Mesothelial cell of epicardium (in vitro differentiated cells): ENCODE measurements around the gene VENTX. TPM values are rescaled to one million over a fixed set of nuclear protein-coding genes. Genes with fewer than 3 reads are reported as not detected.

ENCODE experiments used
- DNase-seq, 2 experiments: peaks; one replicate each; pipeline ENCODE4 v3.0.0; 2021; ENCODE audit warnings: low spot score in 2 of 2; ENCODE audit not compliant: unreplicated experiment in 2 of 2
- H3K27ac Mint-ChIP-seq: 2 replicates; pipeline ENCODE4 v1.8.0; 2021; ENCODE audit warnings: mixed read lengths
- H3K27me3 Mint-ChIP-seq: 2 replicates; pipeline ENCODE4 v1.8.0; 2021; ENCODE audit warnings: low read depth, mixed read lengths
- H3K36me3 Mint-ChIP-seq: 2 replicates; pipeline ENCODE4 v1.8.0; 2021; ENCODE audit warnings: mixed read lengths
- H3K4me1 Mint-ChIP-seq: 2 replicates; pipeline ENCODE4 v1.8.0; 2021; ENCODE audit warnings: mixed read lengths
- H3K4me3 Mint-ChIP-seq: 2 replicates; pipeline ENCODE4 v1.8.0; 2021; ENCODE audit warnings: mild to moderate bottlenecking, moderate library complexity, mixed read lengths
- H3K9me3 Mint-ChIP-seq: 2 replicates; pipeline ENCODE4 v1.8.0; 2021; ENCODE audit warnings: mixed read lengths
- total RNA-seq: library from RNA; stranded (reverse); gene quantifications from 3 replicates; pipeline ENCODE4 v1.2.1, GENCODE V29; 2021
- TF ChIP-seq, protein P1 (sequence below): fragments of 200-600 bp; sonication (generic); IDR thresholded peaks from one replicate; pipeline ENCODE4 v1.5.0; 2021; ENCODE audit warnings: antibody characterized with exemption; ENCODE audit not compliant: unreplicated experiment

Gene VENTX
- total RNA-seq, 1 donor from 2014 or later, result 0.09 TPM

DNA sequence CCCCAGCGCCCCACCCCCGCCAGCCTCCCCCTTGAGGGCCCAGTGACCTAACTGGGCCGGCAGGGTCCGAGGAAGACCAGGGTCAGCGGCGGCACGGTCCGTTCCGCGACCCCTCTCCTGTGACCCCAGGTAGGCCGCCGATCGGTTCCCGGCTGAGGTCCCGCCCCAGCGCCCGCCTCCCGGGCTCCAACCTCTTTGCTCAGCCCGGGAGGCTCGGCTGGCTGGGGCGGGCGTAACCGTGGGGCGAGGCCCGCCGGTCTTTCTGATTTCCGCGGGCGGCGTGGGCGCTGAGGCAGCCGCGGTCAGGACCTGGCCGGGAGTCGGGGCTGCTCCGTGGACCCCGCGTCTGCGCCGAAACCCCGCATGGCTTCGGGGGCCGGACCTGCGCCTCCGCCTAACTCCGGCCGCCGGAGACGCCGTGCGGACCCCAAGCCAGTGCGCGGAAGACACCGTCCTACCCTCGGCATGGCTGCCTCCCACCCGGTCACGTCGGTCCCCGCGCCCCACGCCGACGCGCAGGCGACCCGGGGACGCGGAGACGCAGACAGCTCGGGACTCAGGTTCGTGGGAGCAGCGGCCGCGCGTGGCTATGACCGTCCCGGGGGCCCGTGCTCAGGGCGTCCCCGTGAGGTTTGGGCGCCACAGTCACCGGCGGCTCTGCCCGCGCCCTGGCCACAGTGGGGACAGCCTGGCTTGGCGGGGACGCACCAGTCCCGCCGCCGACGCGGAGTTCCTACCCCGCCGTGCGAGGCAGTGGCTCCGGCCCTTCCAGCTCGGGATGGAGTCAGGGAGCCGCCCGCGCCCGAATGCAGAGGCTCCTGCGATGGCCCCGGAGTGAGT is 1.0 kb upstream of the VENTX start:
- TF ChIP-seq, protein P1, sequence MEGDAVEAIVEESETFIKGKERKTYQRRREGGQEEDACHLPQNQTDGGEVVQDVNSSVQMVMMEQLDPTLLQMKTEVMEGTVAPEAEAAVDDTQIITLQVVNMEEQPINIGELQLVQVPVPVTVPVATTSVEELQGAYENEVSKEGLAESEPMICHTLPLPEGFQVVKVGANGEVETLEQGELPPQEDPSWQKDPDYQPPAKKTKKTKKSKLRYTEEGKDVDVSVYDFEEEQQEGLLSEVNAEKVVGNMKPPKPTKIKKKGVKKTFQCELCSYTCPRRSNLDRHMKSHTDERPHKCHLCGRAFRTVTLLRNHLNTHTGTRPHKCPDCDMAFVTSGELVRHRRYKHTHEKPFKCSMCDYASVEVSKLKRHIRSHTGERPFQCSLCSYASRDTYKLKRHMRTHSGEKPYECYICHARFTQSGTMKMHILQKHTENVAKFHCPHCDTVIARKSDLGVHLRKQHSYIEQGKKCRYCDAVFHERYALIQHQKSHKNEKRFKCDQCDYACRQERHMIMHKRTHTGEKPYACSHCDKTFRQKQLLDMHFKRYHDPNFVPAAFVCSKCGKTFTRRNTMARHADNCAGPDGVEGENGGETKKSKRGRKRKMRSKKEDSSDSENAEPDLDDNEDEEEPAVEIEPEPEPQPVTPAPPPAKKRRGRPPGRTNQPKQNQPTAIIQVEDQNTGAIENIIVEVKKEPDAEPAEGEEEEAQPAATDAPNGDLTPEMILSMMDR, result no peak
- H3K27me3 Mint-ChIP-seq, result peaks cover 86% of the 10 kb centered on the region
- H3K4me1 Mint-ChIP-seq, result peaks cover 5% of the 10 kb centered on the region
- no peaks in the 10 kb centered on the region for H3K9me3 Mint-ChIP-seq
- no peaks in the 10 kb centered on the region for H3K36me3 Mint-ChIP-seq
- no peak overlapping the region for H3K27ac Mint-ChIP-seq
- no peak for DNase-seq
- no peak overlapping the region for H3K4me3 Mint-ChIP-seq

- no peaks in the 10 kb centered on the region for H3K36me3 Mint-ChIP-seq
- no peak overlapping the region for H3K4me3 Mint-ChIP-seq
- H3K9me3 Mint-ChIP-seq, result no peaks in the 10 kb centered on the region
- peaks cover 85% of the 10 kb centered on the region for H3K27me3 Mint-ChIP-seq
- H3K27ac Mint-ChIP-seq, result no peak overlapping the region
- TF ChIP-seq, protein P1, result no peak
- peaks cover 5% of the 10 kb centered on the region for H3K4me1 Mint-ChIP-seq
- DNase-seq, result no peak
Measured at GRCh38 chr10:133237241-133237587, 441 bp upstream of the VENTX start.

GRCh38 chr10:133238466-133238804 is 780 bp downstream of the VENTX start:
- Mint-ChIP-seq H3K36me3 (no peaks in the 10 kb centered on the region), H3K4me3 (no peak overlapping the region), H3K27ac (no peak overlapping the region), H3K9me3 (no peaks in the 10 kb centered on the region), H3K27me3 (peaks cover 81% of the 10 kb centered on the region), H3K4me1 (peaks cover 5% of the 10 kb centered on the region)
- no peak for DNase-seq
- TF ChIP-seq, protein P1, result no peak

- Mint-ChIP-seq H3K4me1 (peaks cover 5% of the 10 kb centered on the region), H3K27ac (no peak overlapping the region), H3K27me3 (peaks cover 69% of the 10 kb centered on the region), H3K4me3 (no peak overlapping the region), H3K36me3 (no peaks in the 10 kb centered on the region), H3K9me3 (no peaks in the 10 kb centered on the region)
- no peak for DNase-seq
- TF ChIP-seq, protein P1, result no peak
Measured at GRCh38 chr10:133239990-133240389, 2.3 kb downstream of the VENTX start.

- Mint-ChIP-seq H3K27ac (no peak overlapping the region), H3K4me1 (peaks cover 5% of the 10 kb centered on the region), H3K9me3 (no peaks in the 10 kb centered on the region), H3K36me3 (no peaks in the 10 kb centered on the region), H3K27me3 (peaks cover 58% of the 10 kb centered on the region), H3K4me3 (no peak overlapping the region)
- no peak for DNase-seq
- TF ChIP-seq, protein P1, result no peak
Measured at GRCh38 chr10:133241501-133242205, 4.0 kb downstream of the VENTX start.
